MM.1S (cell line): ENCODE results near the gene CCBE1.

Experiments
- CTCF ChIP-seq: fragments of 300-600 bp; sonication (generic); IDR thresholded peaks from 2 replicates; pipeline ENCODE4 v1.5.1; 2016; ENCODE audit warnings: antibody characterized with exemption, low read length, mixed read lengths
- EZH2phosphoT487 ChIP-seq: fragments of 300-600 bp; sonication (generic); IDR thresholded peaks from 2 replicates; pipeline ENCODE4 v1.6.1; 2018; ENCODE audit warnings: antibody characterized with exemption, low read length

GRCh38 chr18:59400407-59400806, 296.8 kb downstream of the CCBE1 start:
- TF ChIP-seq EZH2phosphoT487 (no peak), CTCF (no peak)
